Retina (tissue), 1 donor: ENCODE data around the gene NKD2.

Experiments used
- DNase-seq: peaks from one replicate; pipeline ENCODE4 v3.0.0-alpha.2; 2016

Gene NKD2

GRCh38 chr5:1047332-1047965 is 38.8 kb downstream of the NKD2 start:
- no peak for DNase-seq

GRCh38 chr5:1048162-1048721 is 39.6 kb downstream of the NKD2 start:
- no peak for DNase-seq

DNA sequence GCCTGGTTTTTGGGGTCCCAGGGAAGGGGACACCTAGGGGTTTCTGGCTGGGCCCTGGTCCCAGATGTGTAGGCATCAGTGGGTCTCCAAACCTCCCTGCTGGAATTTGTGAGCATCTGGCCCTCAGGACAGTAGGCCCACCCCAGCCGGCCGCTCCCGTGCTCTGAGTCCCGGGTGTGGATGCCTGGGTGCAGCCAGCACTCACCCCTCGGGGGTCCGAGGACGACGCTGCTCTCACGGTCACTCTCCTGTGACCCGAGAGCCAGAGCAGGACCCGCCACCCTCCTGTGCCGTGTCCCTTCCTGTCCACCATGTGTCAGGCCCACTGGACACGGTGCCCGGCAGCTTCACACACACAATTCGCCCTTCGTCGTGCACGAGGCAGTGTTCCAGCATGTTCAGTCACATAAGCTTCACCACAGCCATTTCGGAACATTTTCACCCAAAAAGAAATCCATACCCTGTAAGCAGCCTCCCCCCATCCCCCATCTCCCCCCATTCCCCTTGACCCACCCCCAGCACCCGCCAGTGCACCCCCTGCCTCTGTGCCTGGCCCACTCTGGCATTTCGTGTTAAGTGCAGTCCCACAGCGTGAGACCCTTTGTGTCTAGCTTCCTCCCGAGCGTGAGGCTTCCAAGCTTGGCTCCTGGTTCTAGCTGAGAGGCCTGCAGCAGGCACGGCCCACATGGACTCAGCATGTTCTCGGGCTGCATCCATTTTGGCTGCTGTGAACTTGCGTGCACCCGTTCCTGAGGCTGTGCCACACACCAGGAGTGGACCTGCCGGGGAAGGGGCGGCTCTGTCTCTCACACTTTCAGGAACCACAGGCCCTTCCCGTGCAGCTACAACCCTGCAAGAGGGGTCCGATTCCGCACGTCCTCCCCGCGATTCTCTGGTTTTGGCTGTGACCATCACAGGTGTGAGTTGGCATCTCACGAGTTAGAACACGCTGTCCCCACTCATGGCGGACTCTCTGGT is 40.5 kb downstream of the NKD2 start:
- DNase-seq, result no peak

GRCh38 chr5:1050423-1051365 is 42.1 kb downstream of the NKD2 start:
- peak; percentile 59 for DNase-seq

GRCh38 chr5:1051366-1051720 is 42.7 kb downstream of the NKD2 start:
- no peak for DNase-seq

DNA sequence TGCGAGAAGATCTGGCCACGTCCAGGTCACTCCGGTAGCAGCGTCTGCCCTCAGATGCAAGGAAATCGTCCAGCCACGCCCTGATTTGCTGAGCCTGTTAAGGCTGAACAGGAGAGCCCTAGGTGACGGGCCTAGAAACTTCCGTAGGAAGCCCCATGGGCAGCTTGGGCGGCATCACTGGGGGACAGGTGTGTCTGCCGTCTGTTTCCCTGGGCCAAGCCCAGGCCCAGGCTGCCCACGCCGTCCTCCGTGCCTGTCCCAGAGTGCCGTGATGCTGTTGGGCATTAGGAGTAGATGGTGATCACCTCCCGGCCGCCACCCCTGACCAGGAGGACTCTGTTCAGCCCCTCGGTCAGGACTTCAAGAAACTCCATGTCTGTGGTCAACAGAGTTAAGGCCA is 43.5 kb downstream of the NKD2 start:
- DNase-seq, result no peak

DNA sequence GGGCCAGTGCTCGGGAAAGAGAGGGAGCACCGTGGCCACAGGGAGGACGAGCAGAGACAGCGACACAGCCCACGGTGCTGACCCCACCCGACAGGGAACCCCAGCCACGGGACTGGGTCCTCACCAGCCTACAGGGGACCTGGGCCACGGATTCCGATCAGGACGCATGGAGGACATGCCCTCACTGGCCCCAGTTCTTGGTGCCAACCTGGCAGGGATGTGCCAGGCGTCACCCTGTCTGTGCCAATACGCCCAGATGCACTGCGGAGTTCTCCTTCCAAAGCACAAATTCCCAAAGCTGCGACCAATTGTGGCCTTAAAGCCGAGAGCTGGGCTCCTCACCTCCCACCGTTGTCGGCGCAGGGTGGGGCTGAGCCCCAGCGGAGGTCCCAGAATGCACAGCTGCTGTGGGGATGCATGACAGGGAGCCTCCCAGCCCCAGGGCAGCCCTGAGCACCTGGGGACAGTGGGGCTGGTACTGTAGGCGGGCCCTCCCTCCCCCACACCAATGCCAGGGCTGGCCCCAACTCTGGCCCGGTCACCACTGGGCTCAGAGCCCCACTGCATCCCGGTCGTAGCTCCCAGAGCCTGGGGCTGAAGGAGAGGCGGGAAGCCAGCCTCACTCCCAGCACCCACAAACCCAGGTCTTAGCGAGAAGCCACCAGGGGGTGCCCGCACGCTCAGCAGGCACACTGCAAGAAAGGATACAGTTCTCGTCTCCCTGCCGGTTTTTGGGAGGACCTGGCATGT is 44.2 kb downstream of the NKD2 start:
- DNase-seq, result no peak

- DNase-seq, result no peak
Measured at GRCh38 chr5:1053391-1054017, 44.9 kb downstream of the NKD2 start.

DNA sequence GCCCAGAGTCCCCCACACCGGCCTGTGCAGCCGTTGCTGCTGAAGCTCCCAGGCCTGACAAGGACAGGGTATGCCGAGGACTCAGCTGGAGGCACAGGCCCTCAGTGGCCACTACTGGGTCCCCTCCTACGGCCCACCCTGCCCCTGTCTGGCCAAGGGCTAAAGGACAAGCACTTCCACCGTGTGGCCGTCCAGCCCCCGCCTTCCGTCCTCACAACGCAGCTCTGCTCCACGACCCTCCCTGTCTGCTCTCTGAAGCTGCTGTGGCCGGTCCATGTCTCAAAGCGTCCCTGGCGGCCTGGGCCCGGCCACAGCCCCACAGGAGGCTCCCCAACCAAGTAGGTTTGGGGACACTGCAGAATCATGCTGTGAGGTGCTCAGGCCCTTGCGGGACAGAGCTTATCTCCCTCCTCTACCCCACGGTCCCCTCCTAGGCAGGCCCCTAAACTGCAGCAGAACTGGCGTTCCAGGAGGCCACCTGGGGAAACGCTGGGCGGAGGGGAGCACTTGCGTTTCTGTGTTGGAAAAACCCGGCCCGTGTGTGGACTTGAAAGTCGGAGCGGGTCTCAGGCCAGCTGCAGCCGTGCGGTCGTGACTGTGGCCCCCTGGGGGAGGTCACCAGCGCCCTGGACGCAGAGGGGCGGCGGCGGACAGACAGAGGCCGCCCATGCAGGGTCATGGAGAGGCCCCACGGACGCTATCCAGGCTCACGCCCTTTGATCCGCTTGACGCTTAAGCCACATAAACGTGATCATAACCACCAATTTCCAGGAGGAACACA is 45.6 kb downstream of the NKD2 start:
- DNase-seq, result no peak

- no peak for DNase-seq
Measured at GRCh38 chr5:1054799-1055775, 46.5 kb downstream of the NKD2 start.

- no peak for DNase-seq
Measured at GRCh38 chr5:1055896-1056610, 47.5 kb downstream of the NKD2 start.

GRCh38 chr5:1056611-1057484 is 48.2 kb downstream of the NKD2 start:
- DNase-seq, result no peak

- no peak for DNase-seq
Measured at GRCh38 chr5:1057485-1058082, 49.0 kb downstream of the NKD2 start.

GRCh38 chr5:1058083-1058945 is 49.7 kb downstream of the NKD2 start:
- no peak for DNase-seq

DNA sequence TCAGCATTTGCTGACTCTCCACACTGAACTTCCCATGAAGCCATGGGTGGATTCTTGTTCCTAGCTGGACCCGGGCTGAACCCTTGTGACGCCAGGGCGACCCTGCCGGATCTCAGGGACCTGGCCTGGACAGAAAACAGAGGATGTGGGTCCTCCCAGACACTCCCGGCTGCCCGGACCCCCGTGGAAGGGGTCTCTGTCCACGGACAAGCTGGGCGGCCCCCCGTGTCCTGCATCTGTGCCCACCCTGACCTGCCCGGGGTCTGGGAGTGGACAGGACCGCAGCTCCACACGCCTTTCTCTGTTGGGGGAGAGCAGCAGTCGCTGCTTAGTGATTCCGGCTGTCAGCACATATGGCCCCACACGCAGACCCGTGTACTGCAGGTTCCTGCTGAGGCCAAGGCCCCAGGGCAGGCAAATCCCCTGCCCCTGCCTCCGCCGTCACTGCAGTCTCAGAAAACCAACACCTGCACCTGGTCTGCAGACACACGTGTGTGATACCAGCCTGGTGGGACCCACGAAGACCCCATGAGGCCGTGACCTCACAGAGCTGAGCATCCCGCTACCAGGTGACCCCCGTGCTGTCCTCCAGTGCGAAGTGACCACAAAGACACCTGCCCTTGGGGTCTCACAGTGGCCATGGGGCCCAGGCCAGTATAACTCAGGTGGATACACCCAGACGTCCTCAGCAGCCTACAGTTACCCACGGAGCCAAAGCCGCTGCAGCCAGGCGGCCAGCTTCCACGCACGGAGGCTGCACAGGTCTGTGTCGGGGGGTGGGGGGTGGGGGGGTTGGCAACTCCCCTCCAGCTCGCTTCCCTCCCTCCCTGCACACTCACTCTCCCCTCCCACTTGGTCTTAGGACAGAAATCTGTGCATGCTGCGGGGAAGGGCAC is 50.6 kb downstream of the NKD2 start:
- no peak for DNase-seq
